COR-L47 (cell line): ENCODE measurements around the gene IMMP2L.
A peak's percentile ranks its signal among the peaks of the same experiment; 100 is the strongest.
"Not testable (repeated sequence)": the region's sequence is repeated elsewhere in the genome, so short reads cannot be mapped to it uniquely, and the experiment has no call there.

Experiments used
- DNase-seq: peaks from one replicate; lab custom pipeline; 2025; lab: John Stamatoyannopoulos, UW

The IMMP2L gene

GRCh38 chr7:111508387-111508786 is 53.9 kb downstream of the IMMP2L start:
- DNase-seq: no peak

- DNase-seq: not testable (repeated sequence)
Observed at GRCh38 chr7:111505422-111505821, 56.9 kb downstream of the IMMP2L start.

- DNase-seq: not testable (repeated sequence)
Observed at GRCh38 chr7:111501799-111502198, 60.5 kb downstream of the IMMP2L start.

- DNase-seq: no peak
Observed at GRCh38 chr7:111499027-111499426, 63.3 kb downstream of the IMMP2L start.

GRCh38 chr7:111498391-111499007 is 63.8 kb downstream of the IMMP2L start:
- no peak for DNase-seq

GRCh38 chr7:111495173-111495810 is 67.0 kb downstream of the IMMP2L start:
- no peak for DNase-seq

GRCh38 chr7:111492234-111492633 is 70.1 kb downstream of the IMMP2L start:
- no peak for DNase-seq

- DNase-seq: peak; percentile 51
Observed at GRCh38 chr7:111486472-111487142, 75.7 kb downstream of the IMMP2L start.

GRCh38 chr7:111485701-111486380 is 76.5 kb downstream of the IMMP2L start:
- no peak for DNase-seq

GRCh38 chr7:111483078-111483477 is 79.2 kb downstream of the IMMP2L start:
- no peak for DNase-seq

GRCh38 chr7:111477462-111478225 is 84.6 kb downstream of the IMMP2L start:
- DNase-seq: no peak

- DNase-seq: no peak
Observed at GRCh38 chr7:111476586-111477293, 85.6 kb downstream of the IMMP2L start.

- no peak for DNase-seq
Observed at GRCh38 chr7:111475959-111476358, 86.3 kb downstream of the IMMP2L start.

- no peak for DNase-seq
Observed at GRCh38 chr7:111475419-111475748, 86.9 kb downstream of the IMMP2L start.

GRCh38 chr7:111474723-111475418 is 87.4 kb downstream of the IMMP2L start:
- DNase-seq: no peak

- DNase-seq: no peak
Observed at GRCh38 chr7:111473449-111474198, 88.7 kb downstream of the IMMP2L start.

GRCh38 chr7:111470998-111471397 is 91.3 kb downstream of the IMMP2L start:
- DNase-seq: no peak

GRCh38 chr7:111469894-111470293 is 92.4 kb downstream of the IMMP2L start:
- DNase-seq: not testable (repeated sequence)

- DNase-seq: not testable (repeated sequence)
Observed at GRCh38 chr7:111465774-111466173, 96.5 kb downstream of the IMMP2L start.

- DNase-seq: no peak
Observed at GRCh38 chr7:111460695-111461094, 101.6 kb downstream of the IMMP2L start.
